Stromal cell of bone marrow (primary cell): ENCODE results near the gene TLX2.
A peak's percentile ranks its signal among the peaks of the same experiment; 100 is the strongest.

ENCODE experiments used
- DNase-seq: peaks from one replicate; pipeline ENCODE4 v3.0.0-alpha.2; 2012; ENCODE audit warnings: low read depth

The TLX2 gene

DNA sequence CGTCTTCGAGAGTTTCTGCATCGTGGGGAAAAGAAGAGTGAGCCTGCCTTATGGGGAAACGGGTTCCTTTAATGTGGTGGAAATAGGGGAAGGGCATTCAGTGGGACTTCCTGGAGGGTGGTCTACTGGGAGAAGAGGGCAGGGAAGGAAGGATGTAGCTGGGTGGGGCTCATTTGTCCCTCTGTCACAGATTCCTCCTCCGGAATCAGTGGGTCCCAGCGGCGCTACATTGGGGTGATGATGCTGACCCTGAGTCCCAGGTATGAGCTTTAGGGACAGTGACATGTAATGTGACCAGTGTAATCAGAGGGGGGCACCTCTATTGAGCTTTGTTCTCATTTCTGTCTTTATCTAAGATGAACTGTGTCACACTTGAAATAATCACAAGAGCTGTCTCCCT, 17.4 kb downstream of the TLX2 start:
- DNase-seq, result no peak

DNA sequence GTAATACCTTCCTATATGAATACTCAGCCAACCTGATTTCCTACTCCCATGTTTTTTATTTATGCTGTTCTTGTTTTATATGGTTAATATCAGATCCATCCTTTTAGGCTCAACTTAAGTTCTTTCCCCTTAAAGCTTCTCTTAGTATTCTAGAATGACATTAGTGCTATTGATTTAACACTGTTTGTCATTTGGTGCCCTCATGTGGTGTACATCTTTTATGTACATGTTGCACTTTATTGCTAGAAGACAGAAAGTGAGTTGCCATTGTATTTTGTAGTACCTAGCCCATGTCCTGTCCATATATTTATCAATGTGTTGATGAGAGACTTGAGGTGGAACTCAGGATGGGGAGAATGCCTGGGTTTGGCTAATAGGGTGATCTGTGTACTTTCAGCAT, 18.0 kb downstream of the TLX2 start:
- DNase-seq, result no peak

DNA sequence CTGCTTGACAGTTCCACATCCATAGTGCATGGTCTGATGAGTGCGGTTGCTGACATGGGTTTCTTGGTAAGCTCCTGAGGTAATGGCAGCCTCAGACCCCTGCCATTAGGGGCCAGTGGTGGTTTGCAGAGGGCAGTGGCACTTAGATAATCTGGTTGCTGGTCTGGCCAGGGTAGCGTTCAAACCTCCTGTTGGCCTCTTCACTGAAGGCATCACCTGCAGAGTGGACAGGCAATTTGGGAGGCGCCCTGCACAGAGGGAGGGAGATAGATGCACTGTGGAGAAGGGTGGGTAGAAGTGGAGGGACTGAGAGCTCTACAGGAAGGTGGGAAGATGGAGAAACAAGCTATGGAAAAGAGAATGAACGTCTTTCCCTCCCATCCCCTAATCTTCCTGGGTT, 19.2 kb downstream of the TLX2 start:
- no peak for DNase-seq

DNA sequence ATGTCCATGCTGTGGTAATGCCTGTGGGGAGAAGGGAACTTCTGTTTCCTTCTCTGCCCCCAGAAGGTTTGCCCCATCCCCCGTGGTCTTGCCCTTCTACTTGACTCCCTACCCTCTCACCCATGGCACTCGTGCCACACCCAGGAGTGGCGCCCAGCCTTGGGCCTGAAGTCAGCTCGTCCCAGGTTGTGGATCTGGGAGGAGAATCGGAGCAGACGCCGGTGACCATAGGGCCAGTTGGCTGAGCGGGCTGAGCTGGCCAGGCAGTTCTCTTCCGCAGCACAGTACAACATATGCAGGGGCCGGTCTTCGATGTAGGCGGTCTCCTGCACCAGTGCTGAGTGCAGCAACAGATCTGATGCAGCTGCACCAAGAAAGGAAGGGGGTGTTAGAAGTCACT, 20.2 kb downstream of the TLX2 start:
- no peak for DNase-seq

DNA sequence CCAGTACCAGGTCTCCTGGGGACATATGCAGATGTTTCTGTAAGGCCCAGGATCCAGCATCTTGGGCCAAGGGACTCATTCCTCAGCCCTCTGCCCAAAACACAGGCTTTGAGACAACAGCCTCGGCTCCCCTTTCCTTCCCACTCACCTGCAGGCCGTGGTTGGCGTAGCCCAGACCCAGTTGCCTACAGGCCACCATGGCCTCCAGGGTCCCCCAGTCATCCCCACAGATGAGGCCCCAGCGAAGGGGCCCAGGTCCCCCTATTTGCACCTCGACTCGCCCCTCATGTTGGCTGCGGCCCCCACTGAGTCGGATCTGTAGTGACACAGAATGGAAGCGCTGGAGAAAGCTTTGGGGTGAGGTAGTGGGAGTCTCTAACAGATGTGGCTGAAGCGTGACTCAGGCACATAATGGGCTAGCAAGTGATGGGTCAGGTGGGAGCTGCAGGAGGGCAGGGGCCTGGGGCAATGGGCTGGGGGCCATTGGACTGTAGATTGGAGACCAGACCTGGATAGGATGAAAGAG, 21.3 kb downstream of the TLX2 start:
- DNase-seq, result no peak

DNA sequence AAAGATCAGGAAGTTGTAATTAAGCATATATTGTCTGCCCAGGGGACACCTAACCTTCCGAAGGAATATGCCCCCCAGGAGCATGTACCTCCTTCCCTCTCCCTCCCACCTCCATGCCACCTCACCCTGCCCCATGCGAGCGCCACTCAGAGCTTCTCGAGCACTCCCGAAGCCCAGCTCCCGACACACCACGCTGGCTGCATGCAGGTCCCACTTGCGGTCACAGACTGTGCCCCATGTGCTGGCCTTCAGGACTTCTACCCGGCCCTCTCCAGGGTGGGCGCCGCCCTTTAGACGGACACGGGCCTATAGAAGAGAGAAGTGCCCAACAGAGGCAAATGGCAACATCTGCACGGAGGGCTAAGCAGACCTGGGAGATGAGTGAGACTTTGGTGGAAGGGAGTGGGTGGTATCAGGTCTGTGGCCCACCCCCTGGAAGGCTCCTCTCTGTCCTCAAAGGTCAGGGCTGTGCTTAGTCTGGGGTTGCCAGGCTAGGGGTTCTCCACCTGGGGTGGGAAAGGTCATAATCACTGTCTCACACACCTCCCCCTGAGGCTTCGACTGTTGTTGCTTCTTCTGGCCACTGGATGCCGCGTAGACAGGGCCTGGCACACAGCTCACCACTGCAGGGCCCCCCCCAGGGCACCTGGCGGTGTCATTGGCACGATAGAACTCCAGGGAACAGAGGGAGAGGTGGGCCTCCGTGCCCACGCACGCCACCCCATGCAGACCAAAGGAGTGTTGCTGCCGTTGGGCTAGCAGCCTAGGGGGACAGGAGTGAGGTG, 22.1 kb downstream of the TLX2 start:
- no peak for DNase-seq

DNA sequence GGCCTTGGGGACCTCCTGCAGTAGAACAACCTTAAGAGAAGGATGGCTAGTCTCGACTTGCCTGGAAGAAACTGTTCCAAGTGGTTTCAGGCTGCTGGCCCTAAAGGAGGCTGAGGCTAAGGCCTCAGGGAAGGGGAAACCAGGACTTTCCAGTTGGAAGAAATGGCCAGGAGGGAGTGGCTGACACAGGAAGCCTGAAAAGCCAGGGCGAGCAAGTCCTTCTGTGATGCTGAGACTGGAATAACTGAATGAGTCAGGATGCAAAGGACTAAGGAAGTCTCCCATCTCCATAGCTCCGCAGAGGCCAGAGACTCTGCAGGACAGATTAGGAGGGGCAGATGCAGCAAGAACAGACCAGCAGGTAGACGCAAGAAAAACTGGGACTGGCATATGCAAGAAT, 22.9 kb downstream of the TLX2 start:
- peak; percentile 33 for DNase-seq

DNA sequence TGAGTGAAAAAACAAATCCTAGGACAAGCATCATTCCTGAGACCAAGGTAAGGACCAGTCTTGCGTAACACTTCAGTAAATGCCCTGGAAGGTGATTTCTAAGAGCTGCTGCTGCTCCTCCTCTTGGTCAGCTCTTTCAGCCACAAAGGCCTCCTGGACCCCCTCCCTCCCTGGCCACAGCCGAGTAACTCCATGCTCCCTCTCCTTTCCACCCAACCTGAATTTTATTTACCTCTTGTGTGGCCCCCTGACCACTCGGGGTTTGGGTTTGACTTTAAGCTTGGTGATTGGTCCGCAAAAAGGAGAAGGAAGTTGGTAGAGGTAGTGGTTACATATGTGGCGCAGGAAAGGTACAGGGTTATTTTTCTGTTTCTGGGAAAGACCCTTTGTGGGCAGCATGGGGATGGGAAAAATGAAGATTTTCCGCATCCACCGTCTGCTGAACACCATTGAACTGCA, 24.7 kb downstream of the TLX2 start:
- no peak for DNase-seq

DNA sequence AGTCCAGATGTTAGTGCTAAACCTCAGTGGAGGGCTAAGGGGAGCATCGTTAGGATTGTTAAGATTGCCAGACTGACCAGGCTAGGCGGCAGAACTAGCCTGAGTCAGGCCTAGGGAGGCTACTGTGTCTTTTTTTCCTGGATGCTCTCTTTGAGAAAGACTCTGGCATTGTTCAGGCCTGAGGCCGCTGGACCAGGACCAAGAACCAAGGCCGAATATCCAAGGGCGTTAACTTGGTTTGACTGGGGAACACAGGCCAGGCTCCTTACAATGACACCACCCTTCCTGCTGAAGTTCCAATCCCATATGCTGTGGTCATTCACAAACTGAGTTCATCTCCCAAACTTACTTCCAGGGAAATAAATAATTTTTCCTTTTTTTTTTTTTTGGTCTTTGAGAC, 26.0 kb downstream of the TLX2 start:
- DNase-seq, result peak; percentile 76

DNA sequence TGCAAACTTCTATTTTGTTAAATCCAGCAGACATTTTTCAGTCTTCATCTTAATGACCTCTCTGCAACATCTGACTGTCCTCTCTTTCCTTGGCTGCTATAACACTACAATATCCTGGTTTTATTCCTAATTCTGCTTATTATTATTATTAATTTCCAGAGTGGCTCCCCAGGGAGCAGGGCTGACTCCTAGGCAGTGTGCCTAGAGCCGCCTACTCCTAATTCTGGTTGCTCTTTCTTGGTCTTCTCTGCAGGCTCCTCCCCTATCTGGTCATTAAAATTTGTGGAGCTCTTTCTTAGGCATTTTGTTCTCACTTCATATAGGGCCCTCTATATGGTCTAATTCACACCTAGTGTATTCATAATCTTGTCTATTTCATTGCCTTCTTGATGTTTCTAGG, 28.7 kb downstream of the TLX2 start:
- DNase-seq, result no peak

DNA sequence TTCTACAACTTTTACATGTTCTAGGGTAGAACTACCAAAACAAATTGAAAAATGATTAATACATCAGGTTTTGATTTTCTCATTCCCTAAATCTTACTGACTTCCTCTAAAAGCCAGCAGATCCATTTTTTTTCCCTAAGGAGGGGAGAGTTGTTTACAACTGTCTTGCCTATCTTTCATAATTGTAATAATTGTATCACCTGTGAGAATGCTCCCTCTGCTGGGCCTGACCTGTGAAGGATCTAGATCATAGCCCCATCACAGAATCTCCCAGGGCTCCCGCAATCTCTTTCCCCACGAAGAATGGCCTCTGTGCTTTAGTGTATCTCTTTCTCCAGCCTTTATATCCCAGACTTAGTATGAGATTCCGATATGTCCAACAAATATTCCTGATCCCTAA, 30.4 kb downstream of the TLX2 start:
- DNase-seq, result no peak

DNA sequence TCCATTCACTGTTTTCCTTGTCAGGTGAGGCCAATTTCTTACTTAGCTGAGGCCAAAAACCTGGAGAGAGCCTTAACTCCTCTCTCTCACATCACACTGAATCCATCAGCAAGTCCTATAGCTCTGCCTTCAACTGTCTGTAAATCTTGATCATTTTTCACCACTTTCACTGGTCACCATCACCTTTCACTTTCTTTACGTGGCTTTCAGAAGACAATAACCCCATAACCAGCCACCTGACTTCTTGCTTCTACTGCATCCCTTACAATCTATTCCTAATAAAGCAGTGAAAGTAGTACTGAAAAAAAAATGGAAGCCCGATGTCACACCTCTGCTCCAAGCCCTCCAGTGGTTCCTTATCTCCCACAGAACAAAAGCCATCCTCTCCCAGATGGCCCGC, 31.8 kb downstream of the TLX2 start:
- DNase-seq, result no peak

DNA sequence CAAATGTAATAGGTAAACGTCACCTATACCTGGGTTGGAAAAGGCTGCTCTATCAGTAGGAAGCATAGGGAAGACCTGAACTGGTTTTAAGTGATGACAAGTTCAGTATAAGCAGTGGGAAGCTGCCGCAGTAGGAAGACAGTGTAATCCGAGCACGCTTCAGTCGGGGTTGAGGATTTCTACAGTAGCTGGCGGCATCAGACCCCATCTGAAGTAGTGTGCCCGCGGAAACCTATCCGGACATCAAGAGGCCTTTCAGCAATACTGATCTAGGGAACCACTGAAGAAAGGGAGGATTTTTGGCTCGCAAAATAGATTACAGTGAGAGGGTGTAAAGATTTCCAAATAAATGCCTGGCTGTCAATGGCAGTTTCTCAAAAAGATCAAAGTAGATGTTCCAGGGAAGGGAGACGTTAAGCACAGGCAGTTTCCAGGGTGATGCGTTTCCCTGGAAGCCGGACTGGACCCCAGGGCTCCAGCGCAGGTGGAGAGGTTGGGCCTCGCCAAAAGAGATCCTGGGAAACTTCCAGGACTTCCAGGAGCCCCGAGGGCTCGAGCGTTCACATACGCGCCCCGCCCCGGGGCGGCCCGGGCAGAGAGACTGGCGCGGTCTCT, 34.1 kb downstream of the TLX2 start:
- no peak for DNase-seq

DNA sequence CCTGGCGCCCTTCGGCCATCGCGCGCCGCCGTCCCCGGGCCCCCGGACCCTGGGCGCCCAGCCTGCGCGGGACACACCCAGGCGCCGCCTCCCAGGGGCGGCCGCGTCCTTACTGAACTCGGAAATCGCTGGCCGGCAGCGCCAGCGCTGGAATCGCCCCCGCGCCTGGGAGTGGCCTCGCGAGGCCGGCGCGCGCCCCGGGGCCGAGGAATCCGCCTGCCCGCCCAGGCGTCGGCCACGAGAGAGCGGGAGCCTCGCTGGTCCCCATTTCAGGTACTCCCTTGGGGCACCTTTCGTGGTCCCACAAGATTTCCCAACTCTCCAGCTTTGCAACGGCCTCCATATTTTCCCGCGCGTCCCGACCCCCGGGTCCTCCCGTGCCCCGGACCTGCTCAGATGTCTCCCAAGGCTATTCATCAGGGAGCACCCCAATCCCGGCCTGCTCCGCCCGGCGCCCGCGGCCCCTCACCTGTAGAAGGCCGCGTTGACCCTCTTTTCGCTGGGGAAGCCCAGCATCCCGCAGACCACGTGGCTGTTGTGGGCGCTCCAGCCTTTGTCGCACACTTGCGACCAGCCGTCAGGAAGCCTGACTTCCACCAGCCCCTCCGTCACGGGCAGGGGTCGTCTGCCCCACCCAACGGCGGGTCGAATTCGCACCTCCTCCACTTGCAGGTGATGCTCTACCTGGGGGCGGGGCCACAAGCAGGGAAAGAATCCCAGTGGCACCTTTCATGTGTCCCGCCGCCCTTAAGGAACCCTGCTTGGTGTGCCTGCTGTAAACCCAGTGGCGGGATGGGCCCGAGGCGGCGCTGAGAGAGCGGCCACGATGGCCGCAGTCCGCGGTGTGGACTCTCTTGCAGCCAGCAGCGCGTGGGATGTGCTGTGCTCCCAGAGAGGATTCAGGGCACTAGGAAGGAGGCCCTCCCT, 34.9 kb downstream of the TLX2 start:
- no peak for DNase-seq

DNA sequence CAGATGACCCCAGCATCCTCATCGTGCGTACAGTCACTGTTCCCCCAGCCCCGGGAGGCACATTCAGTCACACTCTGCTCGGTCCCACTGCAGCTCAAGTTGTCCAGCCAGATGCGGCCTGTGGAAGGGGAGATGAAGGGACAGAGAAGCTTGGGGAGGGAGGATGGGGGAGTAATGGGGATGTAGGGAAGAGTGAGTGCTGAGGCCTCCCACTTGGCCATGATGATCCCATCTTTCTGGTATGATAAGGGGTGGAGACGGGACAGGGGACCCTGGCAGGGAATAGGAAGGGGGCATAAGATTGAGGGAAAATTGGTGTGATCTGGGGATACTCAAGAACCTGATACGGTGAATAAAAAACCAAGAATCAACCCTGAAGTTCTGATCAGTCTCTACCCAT, 36.0 kb downstream of the TLX2 start:
- no peak for DNase-seq

DNA sequence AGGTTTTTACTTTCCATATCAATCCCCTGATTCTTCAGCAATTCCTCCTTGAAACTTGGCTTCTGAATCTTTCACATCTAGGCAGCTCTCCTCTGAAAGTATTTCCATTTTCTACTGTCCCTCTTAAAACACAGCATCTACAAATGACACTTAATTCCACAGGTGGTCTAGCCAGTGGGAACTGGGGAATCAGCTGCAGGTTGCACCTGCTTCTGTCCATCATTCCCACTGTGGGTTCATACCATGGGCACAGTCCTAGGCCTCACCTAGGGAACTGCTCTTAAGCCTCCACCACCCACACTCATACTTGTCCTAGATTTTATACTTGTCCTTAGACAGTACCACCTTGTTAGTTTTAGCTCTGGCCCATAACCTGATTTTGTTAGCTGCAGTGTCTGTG, 37.3 kb downstream of the TLX2 start:
- no peak for DNase-seq

DNA sequence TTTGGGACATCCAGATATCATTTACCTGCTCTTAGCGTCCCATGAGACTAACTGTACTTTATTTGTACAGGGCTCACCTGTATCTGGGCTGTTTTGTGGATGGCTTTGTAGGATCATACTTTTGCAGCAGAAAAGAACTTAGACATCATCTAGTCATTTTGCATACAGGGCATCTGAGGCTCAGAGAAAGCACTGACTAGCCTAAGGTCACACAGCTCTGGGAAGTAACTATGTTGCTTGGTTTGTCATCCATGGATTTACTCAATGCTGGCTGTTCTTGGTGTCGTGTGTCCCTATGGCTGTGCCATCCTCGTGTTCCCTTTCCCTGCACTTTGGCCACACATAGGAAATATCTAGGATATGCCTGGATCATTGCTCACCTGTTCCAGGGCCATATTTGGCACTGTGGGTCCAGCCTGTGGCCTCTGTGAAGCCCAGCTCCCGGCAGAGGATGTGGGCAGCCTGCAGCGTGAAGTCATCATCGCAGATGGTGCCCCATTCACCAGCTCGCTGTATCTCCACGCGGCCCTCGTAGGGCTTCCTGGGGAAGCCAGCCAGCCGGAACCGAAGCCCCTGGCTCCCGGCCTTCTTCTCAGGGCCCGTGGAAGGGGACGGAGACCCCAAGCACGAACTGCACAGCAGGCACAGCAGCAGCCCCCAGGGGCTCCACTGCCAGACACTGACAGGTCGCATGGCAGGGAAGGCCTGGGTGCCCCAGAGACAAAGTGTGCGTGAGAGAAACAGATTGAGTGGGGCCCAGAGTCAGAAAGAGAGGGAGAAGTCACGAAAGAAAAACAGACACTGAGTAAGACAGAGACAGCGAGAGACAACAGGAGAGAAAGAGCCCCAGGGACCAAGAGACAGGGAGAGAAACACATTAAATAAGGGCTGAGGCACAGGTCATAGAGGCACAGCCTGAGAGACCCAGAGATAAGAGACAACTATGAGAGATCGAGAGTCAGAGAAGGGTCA, 38.0 kb downstream of the TLX2 start:
- no peak for DNase-seq

DNA sequence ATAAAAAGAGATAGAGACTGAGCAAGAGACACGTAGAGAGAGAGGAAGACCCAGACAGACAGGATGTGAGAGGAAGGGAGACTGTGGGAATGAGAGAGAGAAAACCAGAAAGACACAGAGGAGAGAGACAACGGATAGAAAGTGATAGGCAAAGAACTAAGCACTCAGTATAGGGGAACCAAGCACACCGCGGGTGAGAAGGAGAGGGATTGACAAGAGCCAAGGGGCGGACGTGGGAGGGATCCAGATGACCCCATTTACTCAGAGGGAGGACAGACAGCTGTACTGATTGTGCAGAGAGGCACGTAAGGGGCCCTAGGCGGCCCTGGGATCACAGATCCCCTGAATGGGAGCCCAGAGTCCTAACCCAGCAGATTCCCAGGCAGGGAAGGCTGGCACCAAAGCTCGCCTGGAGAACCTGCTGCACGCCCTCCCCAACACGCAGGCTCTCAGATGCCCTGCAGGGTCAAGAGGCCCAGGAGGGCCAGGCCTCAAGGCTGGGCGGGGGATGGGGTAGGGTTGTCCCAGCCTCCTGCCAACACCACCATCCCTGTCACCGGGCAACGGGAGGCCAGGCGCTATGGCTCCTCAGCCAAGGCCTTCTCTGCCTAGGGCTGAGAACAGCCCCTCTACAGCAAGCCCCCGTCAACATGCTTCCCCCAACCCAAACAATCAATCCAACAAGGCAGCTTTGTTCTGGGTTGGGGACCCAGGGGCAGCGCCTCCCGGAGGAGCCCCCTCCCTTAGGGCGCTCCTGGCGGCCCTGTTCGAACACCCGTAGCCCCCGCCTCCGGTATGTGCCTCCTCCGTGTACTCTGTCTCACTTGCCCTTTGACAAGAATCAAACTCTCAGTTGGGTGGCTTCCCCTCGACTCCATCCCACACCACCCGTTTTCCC, 38.9 kb downstream of the TLX2 start:
- DNase-seq, result no peak

DNA sequence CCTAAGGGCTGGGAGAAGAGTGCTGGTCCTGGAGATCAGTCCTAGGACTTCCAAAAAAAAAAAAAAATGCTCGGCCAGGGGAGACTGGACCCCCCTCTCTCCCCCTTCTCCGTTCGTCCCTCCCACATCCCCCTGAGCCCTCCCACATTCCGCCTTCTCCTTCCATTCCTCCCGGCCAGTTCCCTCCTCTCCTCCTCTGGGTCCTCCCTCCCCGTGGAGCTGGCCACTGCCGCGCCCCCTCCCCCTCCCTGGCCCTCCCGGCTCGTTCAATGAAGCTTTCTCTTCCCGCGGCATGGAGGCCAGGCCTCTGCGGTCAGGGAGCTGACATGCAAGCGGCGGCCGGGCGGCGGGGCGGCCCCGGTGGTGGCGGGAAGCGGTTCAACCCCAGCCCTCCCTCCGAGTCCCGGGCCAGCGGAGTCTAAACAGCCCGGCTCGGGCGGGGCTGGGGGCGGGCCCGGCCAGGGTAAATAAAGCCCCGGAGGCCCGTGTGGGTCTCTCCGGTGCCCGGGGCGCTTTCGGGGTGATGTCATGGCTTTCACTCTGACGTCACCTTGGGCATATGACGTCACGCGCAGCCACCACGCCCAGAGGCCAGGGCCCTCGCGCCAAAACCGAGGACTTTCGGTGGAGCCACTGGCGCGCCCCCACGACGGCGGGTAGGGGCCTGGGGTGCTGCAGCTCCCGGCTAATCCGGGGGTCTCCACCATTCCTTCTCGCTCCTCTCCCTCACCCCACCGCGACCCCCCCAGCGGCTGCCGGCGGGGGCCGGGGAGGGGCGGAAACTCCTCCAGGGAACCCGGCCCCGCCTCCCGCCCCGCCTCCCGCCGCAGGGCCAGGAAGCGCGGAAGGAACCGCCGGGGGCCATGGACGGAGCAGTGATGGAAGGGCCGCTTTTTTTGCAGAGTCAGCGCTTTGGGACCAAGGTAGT, 39.9 kb downstream of the TLX2 start, which contains the start of the genes DOK1 and LOXL3:
Gene DOK1, plus strand, starts transcription at position 829 of the 928 bp plus-strand sequence. Its CDS starts 35 bp downstream, at position 864.
Gene LOXL3, minus strand, starts transcription at position 51 of the 928 bp plus-strand sequence. CDS start 1,308 bp downstream, outside the sequence.
- peak; percentile 87 for DNase-seq
